Parathyroid adenoma (tissue), 2 donors: ENCODE data around the gene NRXN3.

Source experiments
- H2AFZ ChIP-seq: fragments of 300-600 bp; sonication (generic); one replicate; pipeline ENCODE4 v1.7.0; 2017; ENCODE audit warnings: antibody characterized with exemption, mild to moderate bottlenecking
- H3K27ac ChIP-seq: fragments of 300-600 bp; sonication (generic); one replicate; pipeline ENCODE4 v1.7.0; 2017
- H3K27me3 ChIP-seq: fragments of 300-600 bp; sonication (generic); one replicate; pipeline ENCODE4 v1.7.0; 2017; ENCODE audit warnings: low read length; ENCODE audit not compliant: control insufficient read depth, insufficient read depth
- H3K36me3 ChIP-seq: fragments of 300-600 bp; sonication (generic); one replicate; pipeline ENCODE4 v1.7.0; 2017; ENCODE audit warnings: low read length; ENCODE audit not compliant: control insufficient read depth, insufficient read depth
- H3K4me1 ChIP-seq: fragments of 300-600 bp; sonication (generic); one replicate; pipeline ENCODE4 v1.7.0; 2017; ENCODE audit warnings: control low read depth
- H3K4me2 ChIP-seq: fragments of 300-600 bp; sonication (generic); one replicate; pipeline ENCODE4 v1.7.0; 2017; ENCODE audit warnings: low read length
- H3K4me3 ChIP-seq: fragments of 300-600 bp; sonication (generic); one replicate; pipeline ENCODE4 v1.7.0; 2017; ENCODE audit warnings: low read depth, low read length
- H3K79me2 ChIP-seq: fragments of 300-600 bp; sonication (generic); one replicate; pipeline ENCODE4 v1.7.0; 2017; ENCODE audit warnings: control low read depth
- H3K9ac ChIP-seq: fragments of 300-600 bp; sonication (generic); one replicate; pipeline ENCODE4 v1.7.0; 2017; ENCODE audit warnings: mild to moderate bottlenecking
- H3K9me3 ChIP-seq: fragments of 300-600 bp; sonication (generic); one replicate; pipeline ENCODE4 v1.7.0; 2017; ENCODE audit warnings: low read length; ENCODE audit not compliant: control insufficient read depth
- TF ChIP-seq, protein P1 (sequence below): fragments of 300-600 bp; sonication (generic); IDR thresholded peaks from one replicate; pipeline ENCODE4 v1.7.0; 2017; ENCODE audit warnings: antibody characterized with exemption, mild to moderate bottlenecking
- donor health status: primary hyperparathyroidism.

NRXN3 gene

DNA sequence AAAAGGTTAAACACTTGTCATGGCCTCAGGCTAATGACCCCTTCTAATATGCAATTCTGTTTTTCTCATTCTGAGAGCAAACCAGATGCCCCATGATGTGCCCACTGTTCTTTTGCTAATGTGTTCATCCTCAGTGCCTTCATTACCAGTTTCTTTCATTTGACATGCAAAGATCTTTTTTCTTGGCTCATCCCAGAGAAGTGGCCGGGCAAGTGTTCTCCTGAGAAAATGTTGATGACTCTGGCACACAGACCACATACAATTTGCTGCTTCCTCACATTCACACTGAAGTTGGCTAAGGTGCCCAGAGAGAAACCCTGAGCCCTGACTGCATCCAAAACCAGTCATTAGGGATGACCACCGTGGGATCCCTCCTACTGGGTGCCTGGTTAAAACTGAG, 1207.8 kb downstream of the NRXN3 start:
- H3K27ac ChIP-seq, result no peak overlapping the region
- H3K4me1 ChIP-seq, result peaks cover 6% of the 10 kb centered on the region
- TF ChIP-seq, protein P1, sequence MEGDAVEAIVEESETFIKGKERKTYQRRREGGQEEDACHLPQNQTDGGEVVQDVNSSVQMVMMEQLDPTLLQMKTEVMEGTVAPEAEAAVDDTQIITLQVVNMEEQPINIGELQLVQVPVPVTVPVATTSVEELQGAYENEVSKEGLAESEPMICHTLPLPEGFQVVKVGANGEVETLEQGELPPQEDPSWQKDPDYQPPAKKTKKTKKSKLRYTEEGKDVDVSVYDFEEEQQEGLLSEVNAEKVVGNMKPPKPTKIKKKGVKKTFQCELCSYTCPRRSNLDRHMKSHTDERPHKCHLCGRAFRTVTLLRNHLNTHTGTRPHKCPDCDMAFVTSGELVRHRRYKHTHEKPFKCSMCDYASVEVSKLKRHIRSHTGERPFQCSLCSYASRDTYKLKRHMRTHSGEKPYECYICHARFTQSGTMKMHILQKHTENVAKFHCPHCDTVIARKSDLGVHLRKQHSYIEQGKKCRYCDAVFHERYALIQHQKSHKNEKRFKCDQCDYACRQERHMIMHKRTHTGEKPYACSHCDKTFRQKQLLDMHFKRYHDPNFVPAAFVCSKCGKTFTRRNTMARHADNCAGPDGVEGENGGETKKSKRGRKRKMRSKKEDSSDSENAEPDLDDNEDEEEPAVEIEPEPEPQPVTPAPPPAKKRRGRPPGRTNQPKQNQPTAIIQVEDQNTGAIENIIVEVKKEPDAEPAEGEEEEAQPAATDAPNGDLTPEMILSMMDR, result no peak
- H3K9me3 ChIP-seq, result no peaks in the 10 kb centered on the region
- no peak overlapping the region for H3K4me3 ChIP-seq
- no peak overlapping the region for H3K9ac ChIP-seq
- H3K4me2 ChIP-seq, result no peak overlapping the region
- H2AFZ ChIP-seq, result no peak overlapping the region
- no peaks in the 10 kb centered on the region for H3K36me3 ChIP-seq
- H3K79me2 ChIP-seq, result peaks cover 12% of the 10 kb centered on the region
- no peaks in the 10 kb centered on the region for H3K27me3 ChIP-seq

DNA sequence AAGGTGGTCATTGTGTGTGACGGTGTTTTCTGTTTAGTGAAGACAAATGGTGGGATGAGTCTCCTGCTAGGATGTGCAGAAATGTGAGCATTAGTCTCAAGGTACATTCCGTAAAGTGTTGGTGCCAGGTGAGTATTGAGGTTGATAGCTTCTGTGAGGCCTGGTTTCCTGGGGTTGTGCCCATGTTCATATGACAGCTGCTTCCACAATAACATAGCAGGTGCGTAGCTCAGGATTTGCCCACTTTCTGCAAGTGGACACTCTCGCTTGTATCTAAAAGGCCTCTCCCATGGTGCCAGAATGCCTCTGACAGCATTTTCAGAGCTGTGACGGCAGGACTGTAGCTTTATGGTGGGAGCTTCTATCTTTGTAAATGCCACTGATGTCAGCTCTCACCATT, 1209.1 kb downstream of the NRXN3 start:
- H3K27me3 ChIP-seq, result no peaks in the 10 kb centered on the region
- H3K79me2 ChIP-seq, result peaks cover 14% of the 10 kb centered on the region
- no peak overlapping the region for H3K4me2 ChIP-seq
- H2AFZ ChIP-seq, result no peak overlapping the region
- TF ChIP-seq, protein P1, result no peak
- no peaks in the 10 kb centered on the region for H3K9me3 ChIP-seq
- H3K36me3 ChIP-seq, result no peaks in the 10 kb centered on the region
- no peak overlapping the region for H3K27ac ChIP-seq
- no peak overlapping the region for H3K9ac ChIP-seq
- peaks cover 6% of the 10 kb centered on the region for H3K4me1 ChIP-seq
- H3K4me3 ChIP-seq, result no peak overlapping the region

DNA sequence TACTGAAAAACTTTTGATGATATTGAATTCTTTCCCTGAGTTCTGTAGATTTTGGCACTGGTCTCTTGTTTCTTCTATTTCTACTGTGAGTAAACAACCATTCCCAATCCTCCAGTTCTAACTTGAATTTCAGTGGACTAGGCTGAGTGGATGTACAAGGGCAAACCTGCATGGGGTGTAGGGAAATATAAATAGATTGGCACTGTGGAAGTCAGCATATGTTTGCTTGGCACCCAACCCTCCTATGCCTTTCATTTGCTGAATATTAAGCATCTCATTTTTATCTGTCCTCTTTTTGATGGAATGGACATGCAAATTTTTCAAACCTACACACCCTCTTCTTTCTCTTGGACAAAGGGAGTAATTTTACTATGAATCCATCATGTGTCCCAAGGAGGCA, 1212.9 kb downstream of the NRXN3 start:
- Histone ChIP-seq H3K9ac (no peak overlapping the region), H3K79me2 (peaks cover 18% of the 10 kb centered on the region), H2AFZ (no peak overlapping the region), H3K4me1 (peaks cover 6% of the 10 kb centered on the region), H3K36me3 (no peaks in the 10 kb centered on the region), H3K9me3 (no peaks in the 10 kb centered on the region), H3K27ac (no peak overlapping the region), H3K4me3 (no peak overlapping the region), H3K27me3 (no peaks in the 10 kb centered on the region), H3K4me2 (no peak overlapping the region)
- TF ChIP-seq, protein P1, result no peak

DNA sequence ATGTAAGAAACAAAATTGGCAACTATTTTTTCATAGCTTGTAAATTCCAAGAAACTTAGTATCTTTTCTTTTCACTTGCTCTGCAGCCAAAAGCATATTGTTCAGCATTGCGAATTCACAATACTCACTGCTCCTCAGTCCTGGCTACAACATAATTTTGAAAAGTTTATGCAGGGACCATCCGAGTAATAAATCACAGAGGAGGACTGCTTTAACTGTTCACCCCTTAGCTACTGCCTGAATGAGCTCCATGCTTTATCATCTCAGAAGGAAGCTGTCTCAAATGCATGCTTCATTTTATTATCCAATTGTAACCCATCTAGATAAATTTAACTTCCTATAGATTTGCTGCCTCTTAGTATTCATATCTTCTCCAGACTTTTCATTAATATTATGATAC, 1213.3 kb downstream of the NRXN3 start:
- H3K4me3 ChIP-seq, result no peak overlapping the region
- TF ChIP-seq, protein P1, result no peak
- no peaks in the 10 kb centered on the region for H3K9me3 ChIP-seq
- no peak overlapping the region for H3K27ac ChIP-seq
- H3K4me2 ChIP-seq, result no peak overlapping the region
- peaks cover 20% of the 10 kb centered on the region for H3K79me2 ChIP-seq
- no peak overlapping the region for H2AFZ ChIP-seq
- H3K36me3 ChIP-seq, result no peaks in the 10 kb centered on the region
- H3K27me3 ChIP-seq, result no peaks in the 10 kb centered on the region
- no peak overlapping the region for H3K9ac ChIP-seq
- peaks cover 6% of the 10 kb centered on the region for H3K4me1 ChIP-seq

DNA sequence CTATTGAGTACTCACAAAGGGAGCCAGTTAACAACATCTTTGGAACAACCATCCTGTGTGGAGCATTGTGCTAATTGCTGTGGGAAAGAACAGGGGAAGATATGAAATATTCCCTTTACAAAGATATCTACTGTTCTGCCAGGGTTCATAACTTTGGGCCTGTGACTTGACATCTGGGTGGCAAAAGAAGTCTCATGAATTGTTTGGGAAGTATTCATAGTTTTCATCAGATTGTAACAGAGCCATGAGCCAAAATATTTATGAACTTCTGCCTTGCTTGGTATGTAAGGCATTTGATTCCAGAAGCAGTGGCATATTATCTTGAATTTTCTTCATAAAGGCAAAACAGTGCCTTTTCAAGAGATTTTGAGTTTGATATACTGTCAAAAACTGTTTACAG, 1224.9 kb downstream of the NRXN3 start:
- H3K79me2 ChIP-seq, result peaks cover 12% of the 10 kb centered on the region
- no peak overlapping the region for H2AFZ ChIP-seq
- peaks cover 4% of the 10 kb centered on the region for H3K4me1 ChIP-seq
- TF ChIP-seq, protein P1, result no peak
- no peak overlapping the region for H3K4me3 ChIP-seq
- H3K9ac ChIP-seq, result no peak overlapping the region
- no peaks in the 10 kb centered on the region for H3K27me3 ChIP-seq
- no peaks in the 10 kb centered on the region for H3K36me3 ChIP-seq
- no peak overlapping the region for H3K4me2 ChIP-seq
- no peaks in the 10 kb centered on the region for H3K9me3 ChIP-seq
- no peak overlapping the region for H3K27ac ChIP-seq
